Measurements from ENCODE around the gene GMPPA.

The GMPPA gene

GRCh38 chr2:219489315-219489714, 9.4 kb upstream of the GMPPA start:
- Histone ChIP-seq H3K27me3 (ENCODE audit: insufficient read depth, insufficient read length) (peaks cover 56% of the 10 kb centered on the region), H3K9me3 (ENCODE audit: insufficient read depth, low read length) (no peaks in the 10 kb centered on the region), H3K9ac (ENCODE audit: insufficient read length, low read depth) (no peak overlapping the region), H3K36me3 (ENCODE audit: insufficient read depth, insufficient read length, low read length) (peaks cover 20% of the 10 kb centered on the region), H3K4me3 (ENCODE audit: insufficient read length, low read depth) (no peak overlapping the region), H3K4me1 (ENCODE audit: insufficient read depth, insufficient read length) (peaks cover 19% of the 10 kb centered on the region)
- TF ChIP-seq ZNF274 (IDR thresholded peaks at IDR 0.05; ENCODE audit: low read depth, low read length) = no peak
- no peak for TF ChIP-seq YY1 (IDR thresholded peaks at IDR 0.05; ENCODE audit: insufficient read depth, insufficient read length)
- no peak for TF ChIP-seq SUZ12 (IDR thresholded peaks at IDR 0.05; ENCODE audit: extremely low read depth, insufficient read depth, insufficient read length)
- no peak for DNase-seq (ENCODE audit: low read depth, low spot score)

GRCh38 chr2:219490186-219490585, 8.5 kb upstream of the GMPPA start:
- H3K36me3 ChIP-seq (ENCODE audit: insufficient read depth, insufficient read length, low read length) = peaks cover 20% of the 10 kb centered on the region
- TF ChIP-seq ZNF274 (IDR thresholded peaks at IDR 0.05; ENCODE audit: low read depth, low read length) (no peak), YY1 (IDR thresholded peaks at IDR 0.05; ENCODE audit: insufficient read depth, insufficient read length) (no peak), SUZ12 (IDR thresholded peaks at IDR 0.05; ENCODE audit: extremely low read depth, insufficient read depth, insufficient read length) (no peak)
- no peak for DNase-seq (ENCODE audit: low read depth, low spot score)
- H3K4me3 ChIP-seq (ENCODE audit: insufficient read length, low read depth) = no peak overlapping the region
- H3K9ac ChIP-seq (ENCODE audit: insufficient read length, low read depth) = peak overlapping the region; percentile 24
- H3K27me3 ChIP-seq (ENCODE audit: insufficient read depth, insufficient read length) = peaks cover 56% of the 10 kb centered on the region
- H3K4me1 ChIP-seq (ENCODE audit: insufficient read depth, insufficient read length) = peaks cover 13% of the 10 kb centered on the region
- no peaks in the 10 kb centered on the region for H3K9me3 ChIP-seq (ENCODE audit: insufficient read depth, low read length)

DNA sequence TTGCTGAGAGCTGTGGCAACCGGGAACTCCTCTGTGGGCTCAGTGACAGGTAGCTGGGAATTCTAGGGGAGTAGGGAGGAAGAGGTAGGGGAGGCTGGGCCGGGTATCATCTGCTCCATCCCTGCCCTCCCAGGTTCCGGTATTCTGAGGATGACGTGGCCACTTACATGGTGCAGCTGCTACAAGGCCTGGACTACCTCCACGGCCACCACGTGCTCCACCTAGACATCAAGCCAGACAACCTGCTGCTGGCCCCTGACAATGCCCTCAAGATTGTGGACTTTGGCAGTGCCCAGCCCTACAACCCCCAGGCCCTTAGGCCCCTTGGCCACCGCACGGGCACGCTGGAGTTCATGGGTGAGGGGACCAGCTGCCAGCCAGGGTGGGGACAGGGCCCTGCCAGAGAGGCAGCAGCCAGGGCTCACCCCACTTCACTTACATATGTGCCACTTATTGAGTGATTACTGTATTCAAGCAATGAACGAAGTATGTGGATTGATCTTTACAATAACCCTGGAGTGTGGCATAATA, 8.0 kb upstream of the GMPPA start:
- Histone ChIP-seq H3K9me3 (ENCODE audit: insufficient read depth, low read length) (no peaks in the 10 kb centered on the region), H3K4me3 (ENCODE audit: insufficient read length, low read depth) (no peak overlapping the region), H3K27me3 (ENCODE audit: insufficient read depth, insufficient read length) (peaks cover 56% of the 10 kb centered on the region), H3K36me3 (ENCODE audit: insufficient read depth, insufficient read length, low read length) (peaks cover 20% of the 10 kb centered on the region), H3K9ac (ENCODE audit: insufficient read length, low read depth) (peak overlapping the region; percentile 24), H3K4me1 (ENCODE audit: insufficient read depth, insufficient read length) (peaks cover 13% of the 10 kb centered on the region)
- no peak for TF ChIP-seq ZNF274 (IDR thresholded peaks at IDR 0.05; ENCODE audit: low read depth, low read length)
- no peak for TF ChIP-seq SUZ12 (IDR thresholded peaks at IDR 0.05; ENCODE audit: extremely low read depth, insufficient read depth, insufficient read length)
- TF ChIP-seq YY1 (IDR thresholded peaks at IDR 0.05; ENCODE audit: insufficient read depth, insufficient read length) = no peak
- no peak for DNase-seq (ENCODE audit: low read depth, low spot score)

DNA sequence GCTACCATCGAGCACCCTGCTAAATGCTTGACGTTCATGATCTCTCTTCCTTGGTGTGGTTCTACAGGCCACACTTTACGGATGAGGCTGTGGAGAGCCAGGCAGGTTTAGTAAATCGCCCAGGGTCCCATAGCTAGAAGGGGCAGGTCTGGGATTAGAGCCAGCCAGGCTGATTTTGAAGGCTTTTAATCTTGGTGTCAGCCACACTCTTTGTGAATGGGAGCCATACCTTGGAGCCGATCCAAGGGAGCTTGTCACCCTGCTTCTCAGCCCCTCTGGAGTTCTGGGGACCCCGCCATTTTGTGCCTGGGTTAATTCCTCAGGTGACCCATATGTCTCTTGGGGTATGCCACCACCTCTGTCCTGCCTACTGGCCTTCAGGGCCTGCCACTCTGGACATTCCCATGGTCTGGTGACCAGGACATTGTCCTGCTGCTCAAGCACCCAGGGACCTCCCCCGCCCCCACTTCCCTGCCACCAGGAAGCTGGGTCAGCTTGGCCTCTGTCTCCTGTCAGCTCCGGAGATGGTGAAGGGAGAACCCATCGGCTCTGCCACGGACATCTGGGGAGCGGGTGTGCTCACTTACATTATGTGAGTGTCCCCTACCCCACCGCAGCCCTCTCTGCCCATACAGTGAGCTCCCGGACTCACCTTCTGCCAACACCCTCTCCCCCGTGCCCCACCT, 7.3 kb upstream of the GMPPA start:
- H3K4me1 ChIP-seq (ENCODE audit: insufficient read depth, insufficient read length) = peaks cover 17% of the 10 kb centered on the region
- no peak overlapping the region for H3K9ac ChIP-seq (ENCODE audit: insufficient read length, low read depth)
- H3K4me3 ChIP-seq (ENCODE audit: insufficient read length, low read depth) = no peak overlapping the region
- H3K36me3 ChIP-seq (ENCODE audit: insufficient read depth, insufficient read length, low read length) = peaks cover 20% of the 10 kb centered on the region
- TF ChIP-seq ZNF274 (IDR thresholded peaks at IDR 0.05; ENCODE audit: low read depth, low read length) = no peak
- no peak for TF ChIP-seq SUZ12 (IDR thresholded peaks at IDR 0.05; ENCODE audit: extremely low read depth, insufficient read depth, insufficient read length)
- no peak for TF ChIP-seq YY1 (IDR thresholded peaks at IDR 0.05; ENCODE audit: insufficient read depth, insufficient read length)
- no peaks in the 10 kb centered on the region for H3K9me3 ChIP-seq (ENCODE audit: insufficient read depth, low read length)
- no peak for DNase-seq (ENCODE audit: low read depth, low spot score)
- peaks cover 57% of the 10 kb centered on the region for H3K27me3 ChIP-seq (ENCODE audit: insufficient read depth, insufficient read length)

GRCh38 chr2:219492575-219492974, 6.1 kb upstream of the GMPPA start:
- no peak overlapping the region for H3K4me3 ChIP-seq (ENCODE audit: insufficient read length, low read depth)
- no peaks in the 10 kb centered on the region for H3K9me3 ChIP-seq (ENCODE audit: insufficient read depth, low read length)
- no peak for DNase-seq (ENCODE audit: low read depth, low spot score)
- H3K4me1 ChIP-seq (ENCODE audit: insufficient read depth, insufficient read length) = peaks cover 18% of the 10 kb centered on the region
- H3K36me3 ChIP-seq (ENCODE audit: insufficient read depth, insufficient read length, low read length) = peaks cover 20% of the 10 kb centered on the region
- peaks cover 57% of the 10 kb centered on the region for H3K27me3 ChIP-seq (ENCODE audit: insufficient read depth, insufficient read length)
- H3K9ac ChIP-seq (ENCODE audit: insufficient read length, low read depth) = no peak overlapping the region
- TF ChIP-seq YY1 (IDR thresholded peaks at IDR 0.05; ENCODE audit: insufficient read depth, insufficient read length) (no peak), SUZ12 (IDR thresholded peaks at IDR 0.05; ENCODE audit: extremely low read depth, insufficient read depth, insufficient read length) (no peak), ZNF274 (IDR thresholded peaks at IDR 0.05; ENCODE audit: low read depth, low read length) (no peak)

GRCh38 chr2:219493086-219493485, 5.6 kb upstream of the GMPPA start:
- Histone ChIP-seq H3K27me3 (ENCODE audit: insufficient read depth, insufficient read length) (peaks cover 58% of the 10 kb centered on the region), H3K4me1 (ENCODE audit: insufficient read depth, insufficient read length) (peaks cover 20% of the 10 kb centered on the region), H3K9me3 (ENCODE audit: insufficient read depth, low read length) (no peaks in the 10 kb centered on the region), H3K36me3 (ENCODE audit: insufficient read depth, insufficient read length, low read length) (peaks cover 20% of the 10 kb centered on the region), H3K4me3 (ENCODE audit: insufficient read length, low read depth) (no peak overlapping the region), H3K9ac (ENCODE audit: insufficient read length, low read depth) (no peak overlapping the region)
- DNase-seq (ENCODE audit: low read depth, low spot score) = no peak
- TF ChIP-seq SUZ12 (IDR thresholded peaks at IDR 0.05; ENCODE audit: extremely low read depth, insufficient read depth, insufficient read length) = no peak
- TF ChIP-seq ZNF274 (IDR thresholded peaks at IDR 0.05; ENCODE audit: low read depth, low read length) = no peak
- TF ChIP-seq YY1 (IDR thresholded peaks at IDR 0.05; ENCODE audit: insufficient read depth, insufficient read length) = no peak

DNA sequence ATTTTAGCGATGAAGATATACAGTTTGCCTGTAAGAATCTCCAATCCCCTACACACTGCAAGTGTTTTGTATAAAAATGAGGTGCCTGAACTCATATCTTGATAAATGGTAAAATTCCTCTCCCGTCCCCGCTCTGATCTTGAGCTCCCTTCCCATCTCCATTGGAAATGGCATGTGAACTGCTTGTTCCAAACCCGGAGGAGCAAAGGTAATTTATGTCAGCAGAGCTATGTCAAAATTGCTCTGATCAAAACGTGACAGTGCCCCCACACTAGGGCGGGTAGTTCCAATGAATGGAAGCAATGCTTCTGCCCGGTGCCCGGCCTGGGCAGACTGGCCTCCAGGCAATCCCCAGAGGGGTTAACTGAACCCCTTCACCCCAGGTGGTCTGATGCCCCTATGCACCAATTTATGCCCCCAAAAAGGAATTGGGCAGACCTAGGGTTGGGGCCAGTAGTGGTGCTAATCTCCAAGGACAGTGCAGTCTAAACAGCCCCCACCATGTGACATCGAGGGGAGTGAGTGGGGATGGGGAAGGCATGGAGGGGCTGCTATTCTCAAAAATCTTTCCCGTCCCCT, 3.6 kb upstream of the GMPPA start:
- no peak for DNase-seq (ENCODE audit: low read depth, low spot score)
- TF ChIP-seq SUZ12 (IDR thresholded peaks at IDR 0.05; ENCODE audit: extremely low read depth, insufficient read depth, insufficient read length) (no peak), ZNF274 (IDR thresholded peaks at IDR 0.05; ENCODE audit: low read depth, low read length) (no peak)
- Histone ChIP-seq H3K27me3 (ENCODE audit: insufficient read depth, insufficient read length) (peaks cover 59% of the 10 kb centered on the region), H3K4me1 (ENCODE audit: insufficient read depth, insufficient read length) (peaks cover 20% of the 10 kb centered on the region), H3K9me3 (ENCODE audit: insufficient read depth, low read length) (no peaks in the 10 kb centered on the region), H3K36me3 (ENCODE audit: insufficient read depth, insufficient read length, low read length) (peaks cover 12% of the 10 kb centered on the region), H3K9ac (ENCODE audit: insufficient read length, low read depth) (no peak overlapping the region), H3K4me3 (ENCODE audit: insufficient read length, low read depth) (no peak overlapping the region)
